Stomach (tissue), 4 donors: ENCODE measurements around the gene STRA6.

Experiments
- CTCF ChIP-seq, 7 experiments: fragments of 450-650 bp in 4 of 7; fragments of 200-600 bp in 3 of 7; sonication (generic) in 3 of 7; IDR thresholded peaks; one replicate each; pipeline ENCODE4 v1.5.1; 2016 to 2019; ENCODE audit warnings: antibody characterized with exemption in 7 of 7, control low read depth in 2 of 7, mild to moderate bottlenecking in 1 of 7
- POLR2AphosphoS5 ChIP-seq, 3 donors: sonication (generic); formaldehyde crosslinking; IDR thresholded peaks; one replicate each; pipeline ENCODE4 v1.6.1; 2016; ENCODE audit warnings: antibody characterized with exemption in 3 of 3

DNA sequence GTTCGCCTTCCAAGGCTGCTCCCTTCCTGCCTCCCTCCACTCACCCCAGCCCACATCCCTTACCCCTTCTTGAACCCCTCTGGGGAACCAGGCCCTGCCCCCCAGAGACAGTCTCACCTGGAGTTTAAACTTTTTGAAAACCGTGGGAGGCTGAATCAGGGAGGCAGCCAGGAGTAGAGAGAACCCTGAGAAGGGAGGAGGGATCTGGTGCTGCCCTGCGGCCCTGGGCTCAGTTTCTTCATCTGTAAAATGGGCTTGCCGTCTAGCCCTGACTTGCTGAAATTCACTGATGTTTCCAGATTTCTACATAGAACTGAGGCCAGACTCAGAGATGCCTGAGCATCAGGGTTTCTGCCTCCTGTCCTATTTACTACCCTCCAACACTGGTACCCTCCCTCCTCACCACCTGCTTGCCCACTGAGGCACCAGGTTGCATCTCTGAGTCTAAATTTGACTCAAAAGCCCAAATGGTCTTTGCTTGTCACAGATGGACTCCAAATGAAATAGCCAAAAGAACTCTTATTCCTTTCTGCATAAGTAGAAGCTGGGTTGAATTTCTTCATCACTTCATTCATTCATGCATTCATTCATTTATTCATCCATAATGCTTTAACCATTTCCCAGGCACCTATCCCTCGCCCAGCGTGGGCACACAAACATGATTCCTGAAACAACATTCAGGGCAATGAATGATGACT is 11.9 kb upstream of the STRA6 start:
- TF ChIP-seq CTCF (IDR thresholded peaks at IDR 0.05) (no peak), POLR2AphosphoS5 (IDR thresholded peaks at IDR 0.05) (no peak)
